ENCODE results near the gene ANK3. TPM values are rescaled to one million over a fixed set of nuclear protein-coding genes. Genes with fewer than 3 reads are reported as not detected.
A peak's percentile ranks its signal among the peaks of the same experiment; 100 is the strongest.

Gene ANK3
- polyA plus RNA-seq, 1 donor from 2014 or later = 19.5 TPM

- Mint-ChIP-seq H3K27ac (no peak overlapping the region), H3K27me3 (no peaks in the 10 kb centered on the region), H3K9me3 (no peaks in the 10 kb centered on the region), H3K4me1 (peaks cover 15 to 27% (median 16%) of the 10 kb centered on the region in 3 donors), H3K4me3 (no peak overlapping the region), H3K36me3 (no peaks in the 10 kb centered on the region)
These were observed 101.4 kb downstream of the ANK3 start for GRCh38 chr10:60288256-60288655.

- H3K4me3 Mint-ChIP-seq = no peak overlapping the region
- H3K4me1 Mint-ChIP-seq = peaks cover 21 to 34% (median 24%) of the 10 kb centered on the region in 3 donors
- H3K9me3 Mint-ChIP-seq = no peaks in the 10 kb centered on the region
- no peaks in the 10 kb centered on the region for H3K27me3 Mint-ChIP-seq
- no peaks in the 10 kb centered on the region for H3K36me3 Mint-ChIP-seq
- H3K27ac Mint-ChIP-seq = no peak overlapping the region
These were observed 103.1 kb downstream of the ANK3 start for GRCh38 chr10:60286559-60286958.

GRCh38 chr10:60283397-60283796 lies 106.3 kb downstream of the ANK3 start:
- H3K9me3 Mint-ChIP-seq = no peaks in the 10 kb centered on the region
- H3K36me3 Mint-ChIP-seq = no peaks in the 10 kb centered on the region
- no peaks in the 10 kb centered on the region for H3K27me3 Mint-ChIP-seq
- no peak overlapping the region for H3K27ac Mint-ChIP-seq
- H3K4me3 Mint-ChIP-seq = no peak overlapping the region
- H3K4me1 Mint-ChIP-seq = peaks cover 17 to 32% (median 24%) of the 10 kb centered on the region in 3 donors

GRCh38 chr10:60282771-60283353 lies 106.8 kb downstream of the ANK3 start:
- Mint-ChIP-seq H3K4me1 (peaks cover 17 to 29% (median 24%) of the 10 kb centered on the region in 3 donors), H3K4me3 (peak overlapping the region in 2 of 4 donors; percentile 59 to 79), H3K9me3 (no peaks in the 10 kb centered on the region), H3K27me3 (no peaks in the 10 kb centered on the region), H3K36me3 (no peaks in the 10 kb centered on the region), H3K27ac (no peak overlapping the region)

GRCh38 chr10:60281792-60282353 lies 107.8 kb downstream of the ANK3 start:
- H3K36me3 Mint-ChIP-seq = no peaks in the 10 kb centered on the region
- no peaks in the 10 kb centered on the region for H3K27me3 Mint-ChIP-seq
- H3K4me1 Mint-ChIP-seq = peaks cover 17 to 29% (median 23%) of the 10 kb centered on the region in 3 donors
- H3K4me3 Mint-ChIP-seq = no peak overlapping the region
- H3K9me3 Mint-ChIP-seq = no peaks in the 10 kb centered on the region
- no peak overlapping the region for H3K27ac Mint-ChIP-seq

GRCh38 chr10:60281331-60281730 lies 108.3 kb downstream of the ANK3 start:
- Mint-ChIP-seq H3K36me3 (no peaks in the 10 kb centered on the region), H3K27me3 (no peaks in the 10 kb centered on the region), H3K9me3 (no peaks in the 10 kb centered on the region), H3K27ac (no peak overlapping the region), H3K4me1 (peaks cover 17 to 29% (median 23%) of the 10 kb centered on the region in 3 donors), H3K4me3 (no peak overlapping the region)

GRCh38 chr10:60280475-60280874 lies 109.2 kb downstream of the ANK3 start:
- no peak overlapping the region for H3K27ac Mint-ChIP-seq
- no peaks in the 10 kb centered on the region for H3K36me3 Mint-ChIP-seq
- H3K4me3 Mint-ChIP-seq = no peak overlapping the region
- H3K27me3 Mint-ChIP-seq = no peaks in the 10 kb centered on the region
- H3K9me3 Mint-ChIP-seq = no peaks in the 10 kb centered on the region
- peaks cover 15 to 27% (median 19%) of the 10 kb centered on the region in 3 donors for H3K4me1 Mint-ChIP-seq

GRCh38 chr10:60277656-60278055 lies 112.0 kb downstream of the ANK3 start:
- peaks cover 6% of the 10 kb centered on the region for H3K36me3 Mint-ChIP-seq
- no peak overlapping the region for H3K4me3 Mint-ChIP-seq
- no peaks in the 10 kb centered on the region for H3K27me3 Mint-ChIP-seq
- no peak overlapping the region for H3K27ac Mint-ChIP-seq
- H3K9me3 Mint-ChIP-seq = peaks cover 0 to 5% (median 0%) of the 10 kb centered on the region in 3 donors
- peaks cover 3 to 7% (median 4%) of the 10 kb centered on the region in 3 donors for H3K4me1 Mint-ChIP-seq

GRCh38 chr10:60276232-60276631 lies 113.4 kb downstream of the ANK3 start:
- Mint-ChIP-seq H3K27ac (no peak overlapping the region), H3K9me3 (peaks cover 0 to 5% (median 0%) of the 10 kb centered on the region in 3 donors), H3K36me3 (peaks cover 6% of the 10 kb centered on the region), H3K4me1 (peaks cover 6 to 7% (median 7%) of the 10 kb centered on the region in 3 donors), H3K27me3 (no peaks in the 10 kb centered on the region), H3K4me3 (no peak overlapping the region)

GRCh38 chr10:60271319-60272040 lies 118.2 kb downstream of the ANK3 start:
- H3K27ac Mint-ChIP-seq = peak overlapping the region in 1 of 3 donors; percentile 84

GRCh38 chr10:60270426-60270825 lies 119.2 kb downstream of the ANK3 start:
- H3K36me3 Mint-ChIP-seq = peaks cover 8% of the 10 kb centered on the region
- no peaks in the 10 kb centered on the region for H3K27me3 Mint-ChIP-seq
- H3K9me3 Mint-ChIP-seq = peaks cover 0 to 5% (median 0%) of the 10 kb centered on the region in 3 donors
- no peak overlapping the region for H3K27ac Mint-ChIP-seq
- H3K4me1 Mint-ChIP-seq = peaks cover 6 to 12% (median 11%) of the 10 kb centered on the region in 3 donors
- H3K4me3 Mint-ChIP-seq = no peak overlapping the region

More at GRCh38 chr10:60271319-60272040, 118.2 kb downstream of the ANK3 start:
- H3K36me3 Mint-ChIP-seq = peaks cover 8% of the 10 kb centered on the region
- H3K9me3 Mint-ChIP-seq = peaks cover 0 to 5% (median 0%) of the 10 kb centered on the region in 3 donors
- peak overlapping the region in 2 of 4 donors; percentile 57 to 81 for H3K4me3 Mint-ChIP-seq
- no peaks in the 10 kb centered on the region for H3K27me3 Mint-ChIP-seq
- peaks cover 6 to 11% (median 10%) of the 10 kb centered on the region in 3 donors for H3K4me1 Mint-ChIP-seq

GRCh38 chr10:60267802-60268201 lies 121.9 kb downstream of the ANK3 start:
- peaks cover 6% of the 10 kb centered on the region for H3K36me3 Mint-ChIP-seq
- no peaks in the 10 kb centered on the region for H3K27me3 Mint-ChIP-seq
- H3K4me3 Mint-ChIP-seq = no peak overlapping the region
- H3K27ac Mint-ChIP-seq = no peak overlapping the region
- no peaks in the 10 kb centered on the region for H3K9me3 Mint-ChIP-seq
- H3K4me1 Mint-ChIP-seq = peaks cover 6 to 12% (median 9%) of the 10 kb centered on the region in 3 donors

GRCh38 chr10:60266513-60266912 lies 123.2 kb downstream of the ANK3 start:
- no peaks in the 10 kb centered on the region for H3K27me3 Mint-ChIP-seq
- H3K36me3 Mint-ChIP-seq = peaks cover 6% of the 10 kb centered on the region
- no peak overlapping the region for H3K4me3 Mint-ChIP-seq
- peaks cover under 1 to 5% (median 4%) of the 10 kb centered on the region in 3 donors for H3K4me1 Mint-ChIP-seq
- H3K27ac Mint-ChIP-seq = peak overlapping the region in 1 of 3 donors; percentile 9
- H3K9me3 Mint-ChIP-seq = no peaks in the 10 kb centered on the region

- Mint-ChIP-seq H3K4me3 (no peak overlapping the region), H3K9me3 (no peaks in the 10 kb centered on the region), H3K27me3 (no peaks in the 10 kb centered on the region), H3K36me3 (peaks cover 10% of the 10 kb centered on the region), H3K4me1 (peaks cover 0 to 4% (median 2%) of the 10 kb centered on the region in 3 donors), H3K27ac (no peak overlapping the region)
These were observed 127.0 kb downstream of the ANK3 start for GRCh38 chr10:60262647-60263126.

GRCh38 chr10:60260321-60260720 lies 129.4 kb downstream of the ANK3 start:
- H3K27ac Mint-ChIP-seq = peak overlapping the region in 1 of 3 donors; percentile 87
- no peaks in the 10 kb centered on the region for H3K4me1 Mint-ChIP-seq
- no peaks in the 10 kb centered on the region for H3K9me3 Mint-ChIP-seq
- H3K36me3 Mint-ChIP-seq = peaks cover 13% of the 10 kb centered on the region
- H3K4me3 Mint-ChIP-seq = no peak overlapping the region
- H3K27me3 Mint-ChIP-seq = no peaks in the 10 kb centered on the region

All from IgD-negative memory B cell (primary cell).